Uterus (tissue), 4 donors: ENCODE measurements around the gene KIAA1328. TPM values are rescaled to one million over a fixed set of nuclear protein-coding genes. Genes with fewer than 3 reads are reported as not detected.

Experiments used
- DNase-seq, 2 donors: peaks; one replicate each; pipeline ENCODE4 v3.0.0-alpha.2; 2019 to 2020
- H3K27ac ChIP-seq, 2 donors: fragments of 200-600 bp; sonication (generic); 1 replicate in 1 of 2; 2 replicates in 1 of 2; pipeline ENCODE4 v1.5.1; 2016 to 2018
- H3K27me3 ChIP-seq, 2 donors: fragments of 200-600 bp; sonication (generic); one replicate each; pipeline ENCODE4 v1.5.1; 2018 to 2019; ENCODE audit warnings: control low read depth in 1 of 2
- H3K36me3 ChIP-seq, 2 donors: fragments of 200-600 bp; sonication (generic); one replicate each; pipeline ENCODE4 v1.5.1; 2019; ENCODE audit warnings: control low read depth in 1 of 2
- H3K4me1 ChIP-seq, 2 donors: fragments of 200-600 bp; sonication (generic); one replicate each; pipeline ENCODE4 v1.5.1; 2018 to 2019; ENCODE audit warnings: control low read depth in 1 of 2
- H3K4me3 ChIP-seq, 2 donors: fragments of 200-600 bp; sonication (generic); 1 replicate in 1 of 2; 2 replicates in 1 of 2; pipeline ENCODE4 v1.5.1; 2018 to 2019; ENCODE audit warnings: mild to moderate bottlenecking in 1 of 2
- H3K9me3 ChIP-seq, 2 donors: fragments of 200-600 bp; sonication (generic); one replicate each; pipeline ENCODE4 v1.5.1; 2019; ENCODE audit warnings: control low read depth in 1 of 2
- CTCF ChIP-seq, 4 experiments: fragments of 200-600 bp in 2 of 4; fragments of 450-650 bp in 2 of 4; sonication (generic) in 2 of 4; IDR thresholded peaks; one replicate each; pipeline ENCODE4 v1.5.1; 2016 to 2019; ENCODE audit warnings: antibody characterized with exemption in 4 of 4, mild to moderate bottlenecking in 2 of 4, moderate library complexity in 1 of 4
- POLR2A ChIP-seq, 2 donors: fragments of 450-650 bp; IDR thresholded peaks; one replicate each; pipeline ENCODE4 v1.6.1; 2016; ENCODE audit warnings: antibody characterized with exemption in 2 of 2, mild to moderate bottlenecking in 1 of 2, moderate library complexity in 1 of 2
- intact Hi-C: fragments of 100-400 bp; cut with DNase I; formaldehyde crosslinking; loops from one replicate; pipeline ENCODE4 v1.15.1; 2023; ENCODE audit warnings: low total_unique reads
- total RNA-seq, 4 donors: library from RNA; depleted of rRNA in 3 of 4; stranded (reverse); fragments of >200 nt in 3 of 4; gene quantifications; one replicate each; pipeline versions ENCODE4 v1.1.0 to v1.2.4, GENCODE V29; 2014 to 2023
- donor health status: DM: yes; HTN: yes; CAD: no.

Gene KIAA1328
- total RNA-seq, 4 donors from 2014 or later: 16.5 to 55.1 (median 31.7) TPM

- Histone ChIP-seq H3K4me1 (no peaks in the 10 kb centered on the region), H3K27ac (no peak overlapping the region), H3K27me3 (no peaks in the 10 kb centered on the region), H3K36me3 (no peaks in the 10 kb centered on the region), H3K9me3 (peaks cover 0 to 15% of the 10 kb centered on the region in 2 donors), H3K4me3 (no peak overlapping the region)
- TF ChIP-seq POLR2A (IDR thresholded peaks at IDR 0.05) (no peak), CTCF (IDR thresholded peaks at IDR 0.05) (no peak)
- DNase-seq: no peak
- intact Hi-C loops: no loop called here
Measured at GRCh38 chr18:37207343-37207742, 378.4 kb downstream of the KIAA1328 start.

DNA sequence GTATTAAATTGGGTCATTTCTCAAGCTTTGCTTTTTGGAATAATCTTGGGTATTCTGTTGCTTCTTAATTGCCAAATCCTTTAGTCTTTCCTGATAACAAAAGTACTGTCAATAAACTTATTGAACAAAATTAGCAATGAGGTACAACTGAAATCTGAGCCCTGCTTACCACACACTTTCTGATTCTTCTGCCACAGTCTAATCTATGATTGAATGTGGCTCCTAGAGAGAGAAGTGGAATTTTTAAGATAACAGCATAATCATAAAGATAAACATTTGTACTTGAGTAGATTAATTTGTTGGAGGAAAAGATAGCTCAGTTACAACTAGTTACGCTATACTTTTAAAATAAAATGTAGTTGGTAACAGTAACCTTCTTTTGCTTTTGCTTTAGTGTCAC, 381.9 kb downstream of the KIAA1328 start:
- no peak overlapping the region for H3K27ac ChIP-seq
- H3K27me3 ChIP-seq: no peaks in the 10 kb centered on the region
- no peak overlapping the region for H3K4me3 ChIP-seq
- no peaks in the 10 kb centered on the region for H3K4me1 ChIP-seq
- H3K9me3 ChIP-seq: no peaks in the 10 kb centered on the region
- no peak for DNase-seq
- intact Hi-C loops: no loop called here
- TF ChIP-seq POLR2A (IDR thresholded peaks at IDR 0.05) (no peak), CTCF (IDR thresholded peaks at IDR 0.05) (no peak)
- H3K36me3 ChIP-seq: no peaks in the 10 kb centered on the region

- Histone ChIP-seq H3K4me1 (no peaks in the 10 kb centered on the region), H3K4me3 (no peak overlapping the region), H3K36me3 (no peaks in the 10 kb centered on the region), H3K27ac (no peak overlapping the region), H3K27me3 (no peaks in the 10 kb centered on the region), H3K9me3 (no peaks in the 10 kb centered on the region)
- no peak for DNase-seq
- intact Hi-C loops: no loop called here
- TF ChIP-seq CTCF (IDR thresholded peaks at IDR 0.05) (no peak), POLR2A (IDR thresholded peaks at IDR 0.05) (no peak)
Measured at GRCh38 chr18:37218022-37218590, 389.2 kb downstream of the KIAA1328 start.

- H3K36me3 ChIP-seq: no peaks in the 10 kb centered on the region
- H3K4me1 ChIP-seq: no peaks in the 10 kb centered on the region
- H3K27me3 ChIP-seq: no peaks in the 10 kb centered on the region
- no peak overlapping the region for H3K27ac ChIP-seq
- no peak for DNase-seq
- no peaks in the 10 kb centered on the region for H3K9me3 ChIP-seq
- no peak overlapping the region for H3K4me3 ChIP-seq
- TF ChIP-seq POLR2A (IDR thresholded peaks at IDR 0.05) (no peak), CTCF (IDR thresholded peaks at IDR 0.05) (no peak)
- intact Hi-C loops: no loop called here
Measured at GRCh38 chr18:37219257-37219656, 390.3 kb downstream of the KIAA1328 start.

DNA sequence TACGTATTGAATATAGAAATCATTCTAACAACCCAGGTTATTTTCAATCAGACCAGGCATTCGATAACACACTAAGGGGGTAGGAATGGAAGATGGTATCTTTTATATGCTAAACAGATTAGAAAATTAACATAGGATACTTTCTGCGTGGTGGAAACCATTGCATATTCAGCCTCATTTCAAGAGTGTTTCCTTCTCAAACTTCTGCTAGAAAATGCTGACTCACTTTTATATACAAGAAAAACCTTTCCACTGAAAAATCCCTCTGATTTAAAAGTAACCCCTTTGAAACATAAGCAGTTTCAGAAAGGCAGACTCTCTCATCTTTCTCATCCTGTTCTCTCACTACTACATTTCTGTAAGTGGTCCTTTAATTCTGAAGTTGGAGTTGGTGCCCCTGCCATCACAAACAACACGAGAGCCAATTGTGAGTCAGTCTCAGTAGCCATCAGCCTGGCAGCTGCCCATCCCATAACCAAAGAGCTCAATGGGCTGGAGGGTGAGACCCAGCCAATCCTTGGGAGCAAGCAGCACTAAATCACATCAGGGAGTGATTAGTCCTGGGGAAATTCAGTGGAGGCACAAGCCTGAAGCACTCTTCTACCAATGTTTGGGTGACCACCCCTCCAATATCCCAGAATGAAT, 393.5 kb downstream of the KIAA1328 start:
- Histone ChIP-seq H3K27ac (no peak overlapping the region), H3K4me1 (no peaks in the 10 kb centered on the region), H3K27me3 (no peaks in the 10 kb centered on the region), H3K36me3 (no peaks in the 10 kb centered on the region), H3K9me3 (no peaks in the 10 kb centered on the region), H3K4me3 (no peak overlapping the region)
- intact Hi-C loops: no loop called here
- no peak for TF ChIP-seq CTCF (IDR thresholded peaks at IDR 0.05)
- TF ChIP-seq POLR2A (IDR thresholded peaks at IDR 0.05): no peak
- DNase-seq: no peak
